ENCODE data around the gene TTC39B. TPM values are rescaled to one million over a fixed set of nuclear protein-coding genes. Genes with fewer than 3 reads are reported as not detected.

Gene TTC39B
- total RNA-seq, 2 donors from 2014 or later, result 2.0 to 2.3 TPM

DNA sequence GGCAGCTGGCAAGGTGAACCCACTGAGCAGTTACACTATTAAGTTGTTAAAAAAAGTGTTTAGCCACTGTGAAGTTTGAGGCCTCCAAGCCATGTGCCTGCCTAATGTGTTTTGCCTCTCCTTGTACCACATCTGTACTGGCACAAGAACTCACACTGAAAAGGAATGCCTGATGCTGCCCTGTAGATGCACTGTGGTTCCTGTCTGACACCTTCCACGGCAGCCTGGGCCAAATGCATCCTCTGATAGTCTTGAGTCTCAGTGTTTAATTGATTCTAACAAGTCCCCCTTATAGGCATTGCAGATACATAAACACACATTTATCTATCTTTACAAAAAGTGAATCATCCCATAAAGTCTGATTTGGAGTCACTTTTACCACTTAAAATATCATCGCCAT is 169.9 kb downstream of the TTC39B start:
- DNase-seq (ENCODE audit: low spot score), result no peak
- Histone ChIP-seq H3K36me3 (no peaks in the 10 kb centered on the region), H3K27me3 (no peaks in the 10 kb centered on the region), H3K9me3 (no peaks in the 10 kb centered on the region), H3K27ac (no peak overlapping the region), H3K4me3 (no peak overlapping the region), H3K4me1 (no peaks in the 10 kb centered on the region)
- TF ChIP-seq, protein P1, sequence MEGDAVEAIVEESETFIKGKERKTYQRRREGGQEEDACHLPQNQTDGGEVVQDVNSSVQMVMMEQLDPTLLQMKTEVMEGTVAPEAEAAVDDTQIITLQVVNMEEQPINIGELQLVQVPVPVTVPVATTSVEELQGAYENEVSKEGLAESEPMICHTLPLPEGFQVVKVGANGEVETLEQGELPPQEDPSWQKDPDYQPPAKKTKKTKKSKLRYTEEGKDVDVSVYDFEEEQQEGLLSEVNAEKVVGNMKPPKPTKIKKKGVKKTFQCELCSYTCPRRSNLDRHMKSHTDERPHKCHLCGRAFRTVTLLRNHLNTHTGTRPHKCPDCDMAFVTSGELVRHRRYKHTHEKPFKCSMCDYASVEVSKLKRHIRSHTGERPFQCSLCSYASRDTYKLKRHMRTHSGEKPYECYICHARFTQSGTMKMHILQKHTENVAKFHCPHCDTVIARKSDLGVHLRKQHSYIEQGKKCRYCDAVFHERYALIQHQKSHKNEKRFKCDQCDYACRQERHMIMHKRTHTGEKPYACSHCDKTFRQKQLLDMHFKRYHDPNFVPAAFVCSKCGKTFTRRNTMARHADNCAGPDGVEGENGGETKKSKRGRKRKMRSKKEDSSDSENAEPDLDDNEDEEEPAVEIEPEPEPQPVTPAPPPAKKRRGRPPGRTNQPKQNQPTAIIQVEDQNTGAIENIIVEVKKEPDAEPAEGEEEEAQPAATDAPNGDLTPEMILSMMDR (IDR thresholded peaks at IDR 0.05), result no peak

DNA sequence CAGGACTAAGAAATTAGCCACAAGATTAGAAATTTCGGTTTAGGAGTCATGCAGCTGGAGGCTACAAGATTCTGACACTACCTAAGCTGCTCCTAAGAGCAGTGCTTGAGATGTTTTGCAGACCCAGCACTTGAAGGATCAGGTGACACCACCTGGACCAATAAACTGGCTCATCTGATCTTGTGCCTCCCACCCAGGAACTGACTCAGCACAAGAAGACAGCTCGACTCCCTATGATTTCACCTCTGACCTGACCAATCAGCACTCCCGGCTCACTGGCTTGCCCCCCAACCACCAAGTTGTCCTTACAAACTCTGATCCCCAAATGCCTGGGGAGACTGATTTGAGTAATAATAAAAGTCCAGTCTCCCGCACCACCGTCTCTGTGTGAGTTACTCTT is 170.4 kb downstream of the TTC39B start:
- no peaks in the 10 kb centered on the region for H3K36me3 ChIP-seq
- H3K9me3 ChIP-seq, result no peaks in the 10 kb centered on the region
- H3K27me3 ChIP-seq, result no peaks in the 10 kb centered on the region
- H3K4me3 ChIP-seq, result no peak overlapping the region
- TF ChIP-seq, protein P1 (IDR thresholded peaks at IDR 0.05), result no peak
- no peaks in the 10 kb centered on the region for H3K4me1 ChIP-seq
- H3K27ac ChIP-seq, result no peak overlapping the region
- no peak for DNase-seq (ENCODE audit: low spot score)

DNA sequence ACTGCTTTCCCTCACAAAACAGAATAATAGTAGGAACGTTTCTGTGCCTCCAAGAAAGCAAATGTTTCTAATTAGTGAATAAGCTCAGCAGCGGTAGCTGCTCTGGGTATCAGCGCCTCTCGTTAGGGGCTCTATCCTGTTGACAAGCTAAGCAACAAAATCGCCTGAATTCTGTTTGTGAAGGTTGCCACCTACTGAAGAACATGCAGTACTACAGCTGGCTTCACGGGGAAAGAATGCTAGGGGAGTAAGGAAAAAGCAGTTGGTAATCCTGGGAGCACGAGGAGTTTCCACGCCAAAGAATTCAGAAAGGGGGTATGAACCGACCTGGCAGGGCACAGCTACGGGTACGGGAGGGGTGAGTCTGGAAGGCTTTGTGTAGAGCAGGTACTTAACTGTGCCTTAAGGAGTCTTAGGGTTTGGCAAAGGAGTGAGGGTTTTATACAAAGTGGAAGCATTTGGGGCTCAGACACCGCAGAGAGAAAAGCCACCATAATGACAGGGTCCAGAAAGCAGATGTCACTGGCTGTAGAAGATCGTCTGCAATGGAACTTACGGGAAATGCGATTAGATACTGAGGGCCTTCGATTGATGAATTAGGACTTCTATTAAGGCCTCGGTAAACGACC is 171.7 kb downstream of the TTC39B start:
- Histone ChIP-seq H3K27ac (no peak overlapping the region), H3K27me3 (no peaks in the 10 kb centered on the region), H3K4me3 (no peak overlapping the region), H3K9me3 (no peaks in the 10 kb centered on the region), H3K4me1 (no peaks in the 10 kb centered on the region), H3K36me3 (no peaks in the 10 kb centered on the region)
- TF ChIP-seq, protein P1 (IDR thresholded peaks at IDR 0.05), result peak; percentile 91 to 93
- peak; percentile 73 for DNase-seq (ENCODE audit: low spot score)

DNA sequence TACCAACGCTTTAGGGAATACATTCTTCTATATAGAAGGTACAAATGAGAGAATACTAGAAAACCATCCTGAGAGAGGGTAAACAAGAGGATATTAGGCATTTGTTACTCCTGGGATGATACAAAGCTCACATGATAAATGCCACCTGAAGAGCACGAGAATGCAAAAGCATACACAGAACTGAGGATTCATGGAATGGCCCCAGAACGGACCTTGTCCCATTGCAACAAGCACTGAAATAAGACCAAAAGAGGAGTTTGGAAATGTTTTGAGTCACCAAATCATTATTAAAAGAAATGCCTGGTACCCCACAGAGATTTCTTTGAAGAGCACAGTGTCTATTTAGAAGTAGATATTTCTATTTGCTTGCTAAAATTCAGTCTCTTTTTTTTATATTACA is 173.5 kb downstream of the TTC39B start:
- no peaks in the 10 kb centered on the region for H3K9me3 ChIP-seq
- no peaks in the 10 kb centered on the region for H3K27me3 ChIP-seq
- TF ChIP-seq, protein P1 (IDR thresholded peaks at IDR 0.05), result no peak
- no peaks in the 10 kb centered on the region for H3K4me1 ChIP-seq
- H3K4me3 ChIP-seq, result no peak overlapping the region
- no peak overlapping the region for H3K27ac ChIP-seq
- no peaks in the 10 kb centered on the region for H3K36me3 ChIP-seq
- DNase-seq (ENCODE audit: low spot score), result no peak

DNA sequence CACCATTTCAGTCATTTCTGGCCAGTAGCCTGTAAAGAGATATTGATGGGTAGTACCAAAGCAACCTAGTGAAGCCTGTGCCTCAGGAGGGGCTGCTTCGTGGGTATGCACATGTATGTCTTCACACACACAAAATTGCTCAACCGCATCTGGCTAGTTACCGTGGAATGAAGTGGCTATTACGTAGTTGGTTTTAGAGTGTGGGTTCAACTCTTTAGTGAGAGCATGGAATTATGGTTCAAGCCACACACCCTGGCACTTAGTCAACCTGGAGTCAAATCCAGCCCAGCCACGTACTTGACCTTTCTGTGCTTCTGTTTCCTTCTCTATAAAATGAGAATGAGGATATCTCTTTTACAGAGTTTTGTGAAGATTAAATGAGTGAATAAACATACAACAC is 174.9 kb downstream of the TTC39B start:
- Histone ChIP-seq H3K36me3 (no peaks in the 10 kb centered on the region), H3K4me3 (no peak overlapping the region), H3K27me3 (no peaks in the 10 kb centered on the region), H3K9me3 (no peaks in the 10 kb centered on the region), H3K4me1 (no peaks in the 10 kb centered on the region), H3K27ac (no peak overlapping the region)
- TF ChIP-seq, protein P1 (IDR thresholded peaks at IDR 0.05), result no peak
- no peak for DNase-seq (ENCODE audit: low spot score)

DNA sequence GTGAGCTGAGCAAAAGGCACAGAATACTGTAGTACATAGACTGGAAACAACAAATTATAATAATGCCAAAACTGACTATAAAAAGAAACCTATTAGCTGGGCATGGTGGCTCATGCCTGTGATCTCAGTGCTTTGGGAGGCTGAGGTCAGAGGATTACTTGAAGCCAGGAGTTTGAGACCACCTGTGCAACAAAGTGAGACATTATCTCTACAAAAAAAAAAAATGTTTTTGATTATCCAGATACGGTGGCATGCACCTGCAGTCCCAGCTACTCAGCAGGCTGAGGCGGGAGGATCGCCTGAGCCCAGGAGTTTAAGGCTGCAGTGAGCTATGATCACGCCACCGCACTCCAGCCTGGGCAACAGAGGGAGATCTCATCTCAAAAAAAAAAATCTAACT is 175.9 kb downstream of the TTC39B start:
- no peaks in the 10 kb centered on the region for H3K36me3 ChIP-seq
- DNase-seq (ENCODE audit: low spot score), result no peak
- no peak overlapping the region for H3K4me3 ChIP-seq

More for the DNA sequence above, 175.9 kb downstream of the TTC39B start:
- no peaks in the 10 kb centered on the region for H3K9me3 ChIP-seq
- H3K27ac ChIP-seq, result no peak overlapping the region
- no peaks in the 10 kb centered on the region for H3K27me3 ChIP-seq
- H3K4me1 ChIP-seq, result no peaks in the 10 kb centered on the region
- TF ChIP-seq, protein P1 (IDR thresholded peaks at IDR 0.05), result no peak
